Occipital lobe (tissue), 2 donors: ENCODE measurements around the gene HEXIM2. TPM values are rescaled to one million over a fixed set of nuclear protein-coding genes. Genes with fewer than 3 reads are reported as not detected.

Experiments used
- DNase-seq: peaks from one replicate; lab custom pipeline; 2025; lab: John Stamatoyannopoulos, UW
- total RNA-seq: library from RNA; depleted of rRNA; stranded (reverse); fragments of >200 nt; gene quantifications from one replicate; pipeline ENCODE4 v1.2.3, GENCODE V29; 2014

Gene HEXIM2
- total RNA-seq, 1 donor from 2014 or later: 8.1 TPM

GRCh38 chr17:45127548-45128300 is 34.0 kb upstream of the HEXIM2 start:
- DNase-seq: no peak

- no peak for DNase-seq
These were observed 33.3 kb upstream of the HEXIM2 start for GRCh38 chr17:45128331-45128730.

- no peak for DNase-seq
These were observed 32.7 kb upstream of the HEXIM2 start for GRCh38 chr17:45128989-45129388.

- no peak for DNase-seq
These were observed 32.2 kb upstream of the HEXIM2 start for GRCh38 chr17:45129426-45129939.

- DNase-seq: no peak
These were observed 31.6 kb upstream of the HEXIM2 start for GRCh38 chr17:45129940-45130680.

GRCh38 chr17:45130681-45131615 is 30.7 kb upstream of the HEXIM2 start:
- DNase-seq: no peak

GRCh38 chr17:45131616-45132319 is 29.9 kb upstream of the HEXIM2 start:
- DNase-seq: no peak

GRCh38 chr17:45132320-45132571 is 29.4 kb upstream of the HEXIM2 start, which contains the start of gene PLCD3:
PLCD3 (minus strand) TSS chr17:45132515; CDS start chr17:45132410, 105 bp downstream.
- no peak for DNase-seq

GRCh38 chr17:45132572-45133463 is 28.9 kb upstream of the HEXIM2 start:
- DNase-seq: peak; percentile 77

GRCh38 chr17:45135192-45135977 is 26.3 kb upstream of the HEXIM2 start, which contains the start of gene ACBD4:
ACBD4 (plus strand) TSS chr17:45135687; CDS start chr17:45136145, 458 bp downstream.
- DNase-seq: peak; percentile 93

- DNase-seq: no peak
These were observed 25.5 kb upstream of the HEXIM2 start for GRCh38 chr17:45135978-45136791.

- no peak for DNase-seq
These were observed 24.7 kb upstream of the HEXIM2 start for GRCh38 chr17:45136846-45137560.

GRCh38 chr17:45137561-45138305 is 23.9 kb upstream of the HEXIM2 start:
- no peak for DNase-seq

- no peak for DNase-seq
These were observed 22.7 kb upstream of the HEXIM2 start for GRCh38 chr17:45138911-45139532.

GRCh38 chr17:45139533-45139920 is 22.1 kb upstream of the HEXIM2 start:
- no peak for DNase-seq

- DNase-seq: no peak
These were observed 18.5 kb upstream of the HEXIM2 start for GRCh38 chr17:45143094-45143670.
